ENCODE data around the gene NFKBIE.

The NFKBIE gene

DNA sequence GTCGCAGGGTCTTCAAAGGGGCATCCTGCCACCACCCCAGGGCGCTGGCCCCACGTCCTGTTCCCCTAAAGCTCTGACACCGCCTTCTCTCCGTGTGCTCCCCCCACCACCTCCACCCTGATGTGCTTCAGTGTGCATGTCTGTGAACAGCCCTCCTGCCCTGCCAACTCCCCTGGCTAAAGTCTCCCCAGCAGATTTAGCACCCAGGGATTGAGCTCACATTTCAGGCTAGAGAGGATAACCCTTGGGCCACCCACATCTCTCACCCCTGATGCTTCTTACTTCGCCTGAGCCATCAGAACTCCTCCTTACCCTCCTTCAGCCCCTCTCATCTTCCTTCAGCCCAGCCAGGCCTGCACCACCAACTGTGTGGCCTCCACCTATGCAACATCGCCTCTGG, 12.4 kb upstream of the NFKBIE start:
- TF ChIP-seq FOXP2 (optimal IDR thresholded peaks at IDR 0.05; ENCODE audit: control extremely low read depth, extremely low read length, insufficient read depth) = no peak
- TF ChIP-seq EZH2 (IDR thresholded peaks at IDR 0.05) = no peak
- no peak for TF ChIP-seq POLR2AphosphoS5 (IDR thresholded peaks at IDR 0.05; ENCODE audit: borderline replicate concordance, low read depth, low read length)
- H3K4me3 ChIP-seq = no peak overlapping the region
- H3K27ac ChIP-seq = no peak overlapping the region
- no peaks in the 10 kb centered on the region for H3K9me3 ChIP-seq (ENCODE audit: low read depth, low read length)
- H3K9ac ChIP-seq (ENCODE audit: insufficient read length) = no peak overlapping the region
- H3K36me3 ChIP-seq (ENCODE audit: insufficient read depth, low read length) = no peaks in the 10 kb centered on the region
- DNase-seq (ENCODE audit: low read depth, low spot score) = no peak

DNA sequence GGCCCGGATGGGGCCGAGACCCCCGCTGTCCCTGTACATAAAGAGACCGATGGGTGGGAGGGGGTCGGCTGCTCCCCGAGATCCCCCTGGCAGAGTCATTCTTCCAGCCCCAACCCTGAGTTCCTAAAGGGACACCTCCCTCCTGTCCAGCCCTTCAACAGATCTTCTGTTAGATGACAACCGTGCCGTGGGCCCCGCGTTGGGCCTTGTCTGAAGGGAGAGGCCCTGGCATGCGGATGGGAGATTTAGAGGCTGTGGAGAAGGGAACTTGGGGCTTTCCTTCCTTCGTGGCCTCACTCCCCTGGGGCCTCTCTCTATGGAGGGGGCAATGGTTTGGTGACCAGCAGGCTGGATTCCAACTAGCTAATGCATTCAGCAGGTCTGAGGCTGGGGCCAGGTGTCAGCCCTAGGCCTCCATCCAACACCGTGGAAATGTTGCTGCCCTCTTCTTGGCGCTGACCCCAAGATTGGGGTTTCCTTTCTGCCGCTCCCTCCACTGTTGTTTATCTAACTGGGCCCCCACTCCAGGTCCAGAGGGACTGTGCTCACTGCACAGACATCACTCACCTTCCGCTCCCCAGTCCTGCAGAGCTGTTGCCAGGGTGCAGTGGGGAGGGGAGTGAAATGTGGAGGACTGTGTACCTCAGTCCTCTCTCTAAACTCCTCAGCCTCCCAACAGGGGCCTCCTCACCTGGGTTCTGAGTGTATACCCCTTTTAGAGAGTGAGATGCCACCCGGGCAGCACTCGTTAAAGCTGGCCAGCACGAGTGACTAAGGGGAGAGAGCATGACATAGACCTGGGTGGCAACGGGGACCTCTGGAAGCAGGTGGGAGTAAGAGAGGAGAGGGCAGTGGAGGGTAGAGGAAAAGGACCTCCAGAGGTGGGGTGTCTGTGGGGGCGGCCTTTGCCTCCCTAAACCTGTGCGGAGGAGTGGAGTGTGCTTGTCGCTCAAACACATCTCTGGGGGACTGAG, 11.6 kb upstream of the NFKBIE start:
- Histone ChIP-seq H3K9ac (ENCODE audit: insufficient read length) (no peak overlapping the region), H3K9me3 (ENCODE audit: low read depth, low read length) (no peaks in the 10 kb centered on the region), H3K27ac (no peak overlapping the region), H3K4me3 (no peak overlapping the region), H3K36me3 (ENCODE audit: insufficient read depth, low read length) (no peaks in the 10 kb centered on the region)
- TF ChIP-seq EZH2 (IDR thresholded peaks at IDR 0.05) (no peak), FOXP2 (optimal IDR thresholded peaks at IDR 0.05; ENCODE audit: control extremely low read depth, extremely low read length, insufficient read depth) (no peak), POLR2AphosphoS5 (IDR thresholded peaks at IDR 0.05; ENCODE audit: borderline replicate concordance, low read depth, low read length) (no peak)
- DNase-seq (ENCODE audit: low read depth, low spot score) = no peak

DNA sequence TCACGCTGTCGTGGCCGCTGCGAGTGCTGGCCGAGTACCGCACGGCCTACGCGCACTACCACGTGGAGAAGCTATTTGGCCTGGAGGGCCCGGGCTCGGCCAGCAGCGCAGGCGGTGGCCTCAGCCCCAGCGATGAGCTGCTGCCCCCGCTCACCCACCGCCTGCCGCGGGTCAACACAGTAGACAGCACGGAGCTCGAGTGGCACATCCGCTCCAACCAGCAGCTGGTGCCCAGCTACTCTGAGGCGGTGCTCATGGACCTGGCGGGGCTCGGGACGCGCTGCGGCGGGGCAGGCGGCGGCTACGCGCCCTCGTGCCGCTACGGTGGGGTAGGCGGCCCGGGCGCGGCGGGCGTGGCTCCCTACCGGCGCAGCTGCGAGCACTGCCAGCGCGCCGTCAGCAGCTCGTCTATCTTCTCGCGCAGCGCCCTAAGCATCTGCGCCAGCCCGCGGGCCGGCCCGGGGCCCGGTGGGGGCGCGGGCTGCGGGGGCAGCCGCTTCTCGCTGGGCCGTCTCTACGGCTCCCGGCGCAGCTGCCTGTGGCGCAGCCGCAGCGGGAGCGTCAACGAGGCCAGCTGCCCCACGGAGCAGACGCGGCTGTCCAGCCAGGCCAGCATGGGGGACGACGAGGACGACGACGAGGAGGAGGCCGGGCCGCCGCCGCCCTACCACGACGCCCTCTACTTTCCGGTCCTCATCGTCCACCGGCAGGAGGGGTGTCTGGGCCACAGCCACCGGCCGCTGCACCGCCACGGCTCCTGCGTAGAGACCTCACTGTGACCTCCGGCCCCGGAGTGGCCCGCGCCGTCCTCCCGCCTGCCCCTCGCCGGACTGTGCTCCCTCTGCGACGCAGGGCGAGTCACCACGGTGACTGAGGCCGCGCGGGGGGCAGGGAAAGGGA, 10.6 kb upstream of the NFKBIE start:
- Histone ChIP-seq H3K36me3 (ENCODE audit: insufficient read depth, low read length) (no peaks in the 10 kb centered on the region), H3K4me3 (no peak overlapping the region), H3K27ac (no peak overlapping the region), H3K9me3 (ENCODE audit: low read depth, low read length) (no peaks in the 10 kb centered on the region), H3K9ac (ENCODE audit: insufficient read length) (no peak overlapping the region)
- no peak for TF ChIP-seq EZH2 (IDR thresholded peaks at IDR 0.05)
- TF ChIP-seq FOXP2 (optimal IDR thresholded peaks at IDR 0.05; ENCODE audit: control extremely low read depth, extremely low read length, insufficient read depth) = no peak
- no peak for TF ChIP-seq POLR2AphosphoS5 (IDR thresholded peaks at IDR 0.05; ENCODE audit: borderline replicate concordance, low read depth, low read length)
- DNase-seq (ENCODE audit: low read depth, low spot score) = no peak

DNA sequence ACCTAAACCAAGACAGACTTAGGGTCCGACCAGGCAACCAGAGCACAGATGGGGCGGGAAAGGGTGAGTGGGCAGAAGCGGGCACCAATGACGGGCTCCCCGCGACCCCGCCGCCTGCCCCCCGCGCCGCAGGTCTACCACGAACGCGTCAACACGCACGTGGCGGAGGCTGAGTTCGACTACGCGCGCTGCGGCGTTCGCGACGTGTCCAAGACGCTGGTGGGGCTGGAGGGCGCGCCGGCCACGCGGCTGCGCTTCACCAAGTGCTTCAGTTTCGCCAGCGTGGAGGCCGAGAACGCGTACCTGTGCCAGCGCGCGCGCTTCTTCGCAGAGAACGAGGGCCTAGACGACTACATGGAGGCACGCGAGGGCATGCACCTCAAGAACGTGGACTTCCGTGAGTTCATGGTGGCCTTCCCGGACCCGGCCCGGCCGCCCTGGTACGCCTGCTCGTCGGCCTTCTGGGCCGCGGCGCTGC, 10.0 kb upstream of the NFKBIE start:
- Histone ChIP-seq H3K9me3 (ENCODE audit: low read depth, low read length) (no peaks in the 10 kb centered on the region), H3K4me3 (no peak overlapping the region), H3K36me3 (ENCODE audit: insufficient read depth, low read length) (no peaks in the 10 kb centered on the region), H3K27ac (no peak overlapping the region), H3K9ac (ENCODE audit: insufficient read length) (no peak overlapping the region)
- no peak for DNase-seq (ENCODE audit: low read depth, low spot score)
- TF ChIP-seq EZH2 (IDR thresholded peaks at IDR 0.05) = no peak

DNA sequence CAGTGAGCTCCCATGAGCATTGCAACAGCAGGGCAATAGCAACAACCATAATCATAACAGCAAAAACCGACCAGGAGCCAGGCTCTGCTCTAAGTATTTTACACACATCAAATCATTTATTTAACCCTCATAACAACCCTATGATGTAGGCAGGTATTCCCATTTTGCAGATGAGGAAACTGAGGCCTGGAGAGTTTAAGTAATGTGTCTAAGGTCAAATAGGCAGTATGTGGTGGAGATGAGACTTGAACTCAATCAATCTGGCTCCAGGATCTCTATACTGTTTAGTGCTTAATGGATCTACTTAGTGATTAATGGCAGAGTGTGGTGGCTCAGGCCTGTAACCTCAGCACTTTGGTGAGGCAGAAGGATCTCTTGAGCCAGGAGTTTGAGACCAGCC, 8.3 kb upstream of the NFKBIE start:
- no peak for TF ChIP-seq FOXP2 (optimal IDR thresholded peaks at IDR 0.05; ENCODE audit: control extremely low read depth, extremely low read length, insufficient read depth)
- no peak for TF ChIP-seq POLR2AphosphoS5 (IDR thresholded peaks at IDR 0.05; ENCODE audit: borderline replicate concordance, low read depth, low read length)
- no peak for TF ChIP-seq EZH2 (IDR thresholded peaks at IDR 0.05)
- H3K9ac ChIP-seq (ENCODE audit: insufficient read length) = no peak overlapping the region
- H3K9me3 ChIP-seq (ENCODE audit: low read depth, low read length) = no peaks in the 10 kb centered on the region
- no peaks in the 10 kb centered on the region for H3K36me3 ChIP-seq (ENCODE audit: insufficient read depth, low read length)
- DNase-seq (ENCODE audit: low read depth, low spot score) = no peak
- H3K27ac ChIP-seq = no peak overlapping the region
- no peak overlapping the region for H3K4me3 ChIP-seq

DNA sequence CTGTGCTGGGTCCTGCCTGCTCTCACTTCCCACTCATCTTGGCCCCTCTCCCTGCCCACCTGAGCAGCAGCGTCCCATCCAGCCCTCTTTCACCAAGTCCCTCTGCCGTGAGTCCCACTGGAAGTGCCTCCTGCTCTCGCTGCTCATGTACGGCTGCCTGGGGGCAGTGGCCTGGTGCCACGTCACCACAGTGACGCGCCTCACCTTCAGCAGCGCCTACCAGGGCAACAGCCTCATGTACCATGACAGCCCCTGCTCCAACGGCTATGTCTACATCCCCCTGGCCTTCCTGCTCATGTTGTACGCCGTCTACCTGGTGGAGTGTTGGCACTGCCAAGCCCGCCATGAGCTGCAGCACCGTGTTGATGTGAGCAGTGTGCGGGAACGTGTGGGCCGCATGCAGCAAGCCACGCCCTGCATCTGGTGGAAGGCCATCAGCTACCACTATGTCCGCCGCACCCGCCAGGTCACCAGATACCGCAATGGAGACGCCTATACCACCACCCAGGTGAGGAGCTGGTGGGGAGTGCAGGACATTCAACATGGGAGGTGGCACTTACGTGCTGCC, 7.7 kb upstream of the NFKBIE start:
- no peaks in the 10 kb centered on the region for H3K36me3 ChIP-seq (ENCODE audit: insufficient read depth, low read length)
- H3K9me3 ChIP-seq (ENCODE audit: low read depth, low read length) = no peaks in the 10 kb centered on the region
- TF ChIP-seq EZH2 (IDR thresholded peaks at IDR 0.05) = no peak
- TF ChIP-seq FOXP2 (optimal IDR thresholded peaks at IDR 0.05; ENCODE audit: control extremely low read depth, extremely low read length, insufficient read depth) = no peak
- TF ChIP-seq POLR2AphosphoS5 (IDR thresholded peaks at IDR 0.05; ENCODE audit: borderline replicate concordance, low read depth, low read length) = no peak
- no peak for DNase-seq (ENCODE audit: low read depth, low spot score)
- no peak overlapping the region for H3K4me3 ChIP-seq
- no peak overlapping the region for H3K9ac ChIP-seq (ENCODE audit: insufficient read length)
- H3K27ac ChIP-seq = no peak overlapping the region

DNA sequence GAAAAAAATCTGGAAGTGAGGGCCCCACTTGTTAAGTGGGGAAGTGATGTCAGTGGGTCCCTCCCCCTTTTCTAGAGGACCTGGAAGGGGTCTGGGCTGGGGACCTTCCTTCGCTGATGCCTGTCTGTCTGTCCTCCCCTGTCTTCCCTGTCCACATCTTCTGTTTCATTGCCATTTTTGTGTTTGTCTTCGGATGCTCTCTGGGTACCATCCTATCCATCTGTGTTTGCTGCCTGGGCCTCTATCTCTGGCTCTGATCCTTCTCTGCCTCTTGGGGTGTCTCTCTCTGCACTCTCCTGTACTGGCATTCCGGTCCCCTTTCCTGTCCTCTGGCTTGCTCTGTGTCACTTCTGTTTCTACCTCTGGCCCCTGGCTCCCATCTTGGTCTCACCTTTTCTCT, 7.2 kb upstream of the NFKBIE start:
- no peak for TF ChIP-seq FOXP2 (optimal IDR thresholded peaks at IDR 0.05; ENCODE audit: control extremely low read depth, extremely low read length, insufficient read depth)
- TF ChIP-seq EZH2 (IDR thresholded peaks at IDR 0.05) = no peak
- no peak for TF ChIP-seq POLR2AphosphoS5 (IDR thresholded peaks at IDR 0.05; ENCODE audit: borderline replicate concordance, low read depth, low read length)
- no peak for DNase-seq (ENCODE audit: low read depth, low spot score)
- Histone ChIP-seq H3K27ac (no peak overlapping the region), H3K36me3 (ENCODE audit: insufficient read depth, low read length) (no peaks in the 10 kb centered on the region), H3K9ac (ENCODE audit: insufficient read length) (no peak overlapping the region), H3K9me3 (ENCODE audit: low read depth, low read length) (no peaks in the 10 kb centered on the region), H3K4me3 (no peak overlapping the region)

DNA sequence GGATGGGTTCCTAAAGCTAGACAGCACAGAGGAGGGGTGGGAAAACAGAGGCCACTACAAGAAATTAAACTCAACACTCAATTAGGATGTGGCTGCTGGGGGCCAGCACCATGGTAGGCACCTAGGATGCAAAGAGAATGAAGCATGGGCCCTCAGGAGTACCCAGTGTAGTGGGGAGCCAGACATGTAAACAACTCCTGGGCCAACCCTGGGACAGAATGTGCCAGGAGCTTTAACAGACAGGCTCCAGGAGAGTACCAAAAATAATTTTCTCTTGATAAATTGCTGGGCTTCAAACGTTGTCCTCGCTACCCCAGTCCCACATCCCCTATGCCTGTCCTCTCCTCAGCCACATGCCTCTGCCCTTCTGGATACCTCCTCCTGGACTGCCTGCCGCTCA, 6.6 kb upstream of the NFKBIE start:
- TF ChIP-seq POLR2AphosphoS5 (IDR thresholded peaks at IDR 0.05; ENCODE audit: borderline replicate concordance, low read depth, low read length) (no peak), EZH2 (IDR thresholded peaks at IDR 0.05) (no peak), FOXP2 (optimal IDR thresholded peaks at IDR 0.05; ENCODE audit: control extremely low read depth, extremely low read length, insufficient read depth) (no peak)
- no peak overlapping the region for H3K4me3 ChIP-seq
- no peak overlapping the region for H3K27ac ChIP-seq
- DNase-seq (ENCODE audit: low read depth, low spot score) = no peak
- H3K9me3 ChIP-seq (ENCODE audit: low read depth, low read length) = no peaks in the 10 kb centered on the region
- H3K36me3 ChIP-seq (ENCODE audit: insufficient read depth, low read length) = no peaks in the 10 kb centered on the region
- H3K9ac ChIP-seq (ENCODE audit: insufficient read length) = no peak overlapping the region

Data from SK-N-MC (cell line).